Spleen (tissue), 7 donors: ENCODE results near the gene SLC11A2.
"Not testable (repeated sequence)": the region's sequence is repeated elsewhere in the genome, so short reads cannot be mapped to it uniquely, and the experiment has no call there.

Experiments
- POLR2A ChIP-seq, 3 donors: fragments of 450-650 bp; IDR thresholded peaks; one replicate each; pipeline ENCODE4 v1.5.1; 2017; ENCODE audit warnings: antibody characterized with exemption in 3 of 3, mild to moderate bottlenecking in 1 of 3
- POLR2AphosphoS5 ChIP-seq, 3 donors: sonication (generic); formaldehyde crosslinking; IDR thresholded peaks; one replicate each; pipeline ENCODE4 v1.5.1; 2017; ENCODE audit warnings: antibody characterized with exemption in 3 of 3
- TF ChIP-seq, protein P1 (sequence below), 11 experiments: fragments of 200-600 bp in 7 of 11; fragments of 450-650 bp in 4 of 11; sonication (generic) in 4 of 11; IDR thresholded peaks in 8 of 11; conservative IDR thresholded peaks in 3 of 11; 1 replicate in 7 of 11; 2 replicates in 4 of 11; pipeline versions ENCODE4 v1.4.0 to v1.8.0; 2016 to 2021; ENCODE audit warnings: antibody characterized with exemption in 11 of 11, inconsistent platforms in 4 of 11, mild to moderate bottlenecking in 1 of 11
- donor health status: DM: no; HTN: no; CAD: no; lungs with moderate emphysema.
- donor health status: DM: no; HTN: no; CAD: no.
- donor health status: DM: no; HTN: no; CAD: no.

DNA sequence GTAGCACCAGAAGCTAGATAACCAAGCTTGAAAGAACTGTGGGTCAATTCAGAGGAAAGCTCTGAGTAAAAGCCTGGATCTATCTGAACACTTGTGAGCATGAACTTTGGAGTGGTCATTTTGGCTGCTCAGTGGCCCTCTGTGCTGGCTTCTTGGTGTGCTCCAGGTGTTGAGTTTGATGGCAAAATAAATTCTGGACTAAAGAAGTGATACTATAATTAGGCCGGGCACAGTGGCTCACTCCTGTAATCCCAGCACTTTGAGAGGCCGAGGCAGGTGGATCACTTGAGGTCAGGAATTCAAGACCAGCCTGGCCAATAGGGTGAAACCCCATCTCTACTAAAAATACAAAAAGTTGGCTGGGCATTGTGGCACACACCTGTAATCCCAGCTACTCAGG lies 71.4 kb downstream of the SLC11A2 start:
- TF ChIP-seq, protein P1, sequence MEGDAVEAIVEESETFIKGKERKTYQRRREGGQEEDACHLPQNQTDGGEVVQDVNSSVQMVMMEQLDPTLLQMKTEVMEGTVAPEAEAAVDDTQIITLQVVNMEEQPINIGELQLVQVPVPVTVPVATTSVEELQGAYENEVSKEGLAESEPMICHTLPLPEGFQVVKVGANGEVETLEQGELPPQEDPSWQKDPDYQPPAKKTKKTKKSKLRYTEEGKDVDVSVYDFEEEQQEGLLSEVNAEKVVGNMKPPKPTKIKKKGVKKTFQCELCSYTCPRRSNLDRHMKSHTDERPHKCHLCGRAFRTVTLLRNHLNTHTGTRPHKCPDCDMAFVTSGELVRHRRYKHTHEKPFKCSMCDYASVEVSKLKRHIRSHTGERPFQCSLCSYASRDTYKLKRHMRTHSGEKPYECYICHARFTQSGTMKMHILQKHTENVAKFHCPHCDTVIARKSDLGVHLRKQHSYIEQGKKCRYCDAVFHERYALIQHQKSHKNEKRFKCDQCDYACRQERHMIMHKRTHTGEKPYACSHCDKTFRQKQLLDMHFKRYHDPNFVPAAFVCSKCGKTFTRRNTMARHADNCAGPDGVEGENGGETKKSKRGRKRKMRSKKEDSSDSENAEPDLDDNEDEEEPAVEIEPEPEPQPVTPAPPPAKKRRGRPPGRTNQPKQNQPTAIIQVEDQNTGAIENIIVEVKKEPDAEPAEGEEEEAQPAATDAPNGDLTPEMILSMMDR (IDR thresholded peaks at IDR 0.05 in 8 of 11, conservative IDR thresholded peaks at IDR 0.05 in 3 of 11), result not testable (repeated sequence)
- not testable (repeated sequence) for TF ChIP-seq POLR2A, POLR2AphosphoS5 (IDR thresholded peaks at IDR 0.05)
